Measurements from ENCODE around the gene LRIG2. TPM values are rescaled to one million over a fixed set of nuclear protein-coding genes. Genes with fewer than 3 reads are reported as not detected.
A peak's percentile ranks its signal among the peaks of the same experiment; 100 is the strongest.

The LRIG2 gene
- total RNA-seq, 1 donor from 2014 or later = 17.9 TPM

- Mint-ChIP-seq H3K9me3 (no peaks in the 10 kb centered on the region), H3K27me3 (ENCODE audit: low read depth) (no peaks in the 10 kb centered on the region), H3K36me3 (ENCODE audit: low read depth) (no peaks in the 10 kb centered on the region), H3K27ac (ENCODE audit: unreplicated experiment) (no peak overlapping the region), H3K4me3 (no peak overlapping the region), H3K4me1 (peaks cover 5% of the 10 kb centered on the region)
- no peak for TF ChIP-seq CTCF (conservative IDR thresholded peaks at IDR 0.05)
- no peak for DNase-seq (ENCODE audit: low read depth, low spot score)
Measured at GRCh38 chr1:113140176-113140575, 67.2 kb downstream of the LRIG2 start.

GRCh38 chr1:113140588-113141446, 67.8 kb downstream of the LRIG2 start:
- H3K27ac Mint-ChIP-seq (ENCODE audit: unreplicated experiment) = peak overlapping the region; percentile 28
- H3K4me3 Mint-ChIP-seq = no peak overlapping the region
- H3K36me3 Mint-ChIP-seq (ENCODE audit: low read depth) = no peaks in the 10 kb centered on the region
- peaks cover 5% of the 10 kb centered on the region for H3K4me1 Mint-ChIP-seq
- no peaks in the 10 kb centered on the region for H3K9me3 Mint-ChIP-seq
- DNase-seq (ENCODE audit: low read depth, low spot score) = peak; percentile 66
- H3K27me3 Mint-ChIP-seq (ENCODE audit: low read depth) = no peaks in the 10 kb centered on the region
- TF ChIP-seq CTCF (conservative IDR thresholded peaks at IDR 0.05) = peak; percentile 92

GRCh38 chr1:113141650-113142473, 68.9 kb downstream of the LRIG2 start:
- Mint-ChIP-seq H3K36me3 (ENCODE audit: low read depth) (no peaks in the 10 kb centered on the region), H3K27ac (ENCODE audit: unreplicated experiment) (no peak overlapping the region)

GRCh38 chr1:113142791-113143190, 69.8 kb downstream of the LRIG2 start:
- no peak for TF ChIP-seq CTCF (conservative IDR thresholded peaks at IDR 0.05)
- H3K4me3 Mint-ChIP-seq = no peak overlapping the region
- DNase-seq (ENCODE audit: low read depth, low spot score) = no peak
- peaks cover 5% of the 10 kb centered on the region for H3K4me1 Mint-ChIP-seq
- no peak overlapping the region for H3K27ac Mint-ChIP-seq (ENCODE audit: unreplicated experiment)
- H3K27me3 Mint-ChIP-seq (ENCODE audit: low read depth) = no peaks in the 10 kb centered on the region
- H3K9me3 Mint-ChIP-seq = no peaks in the 10 kb centered on the region
- no peaks in the 10 kb centered on the region for H3K36me3 Mint-ChIP-seq (ENCODE audit: low read depth)

More at GRCh38 chr1:113141650-113142473, 68.9 kb downstream of the LRIG2 start:
- no peak for DNase-seq (ENCODE audit: low read depth, low spot score)
- Mint-ChIP-seq H3K4me1 (peaks cover 5% of the 10 kb centered on the region), H3K4me3 (no peak overlapping the region), H3K9me3 (no peaks in the 10 kb centered on the region), H3K27me3 (ENCODE audit: low read depth) (no peaks in the 10 kb centered on the region)
- no peak for TF ChIP-seq CTCF (conservative IDR thresholded peaks at IDR 0.05)

GRCh38 chr1:113146242-113147072, 73.5 kb downstream of the LRIG2 start:
- Mint-ChIP-seq H3K9me3 (no peaks in the 10 kb centered on the region), H3K27ac (ENCODE audit: unreplicated experiment) (no peak overlapping the region), H3K4me1 (no peaks in the 10 kb centered on the region), H3K4me3 (no peak overlapping the region), H3K27me3 (ENCODE audit: low read depth) (no peaks in the 10 kb centered on the region), H3K36me3 (ENCODE audit: low read depth) (no peaks in the 10 kb centered on the region)
- no peak for TF ChIP-seq CTCF (conservative IDR thresholded peaks at IDR 0.05)
- DNase-seq (ENCODE audit: low read depth, low spot score) = no peak
